Measurements from ENCODE around the gene A2ML1.
"Not testable (repeated sequence)": the region's sequence is repeated elsewhere in the genome, so short reads cannot be mapped to it uniquely, and the experiment has no call there.

A2ML1 gene

GRCh38 chr12:8847435-8847834 is 25.0 kb downstream of the A2ML1 start:
- in situ Hi-C loops (cut with MboI; ENCODE audit: low sequenced_read_pairs) = no loop called here

GRCh38 chr12:8849876-8850275 is 27.5 kb downstream of the A2ML1 start:
- in situ Hi-C loops (cut with MboI; ENCODE audit: low sequenced_read_pairs) = no loop called here

- in situ Hi-C loops (cut with MboI; ENCODE audit: low sequenced_read_pairs) = no loop called here
These were observed 29.7 kb downstream of the A2ML1 start for GRCh38 chr12:8852119-8852518.

GRCh38 chr12:8855891-8856290 is 33.5 kb downstream of the A2ML1 start:
- in situ Hi-C loops (cut with MboI; ENCODE audit: low sequenced_read_pairs) = no loop called here

- in situ Hi-C loops (cut with MboI; ENCODE audit: low sequenced_read_pairs) = not testable (repeated sequence)
These were observed 37.0 kb downstream of the A2ML1 start for GRCh38 chr12:8859448-8859847.

GRCh38 chr12:8860165-8860961 is 37.9 kb downstream of the A2ML1 start:
- in situ Hi-C loops (cut with MboI; ENCODE audit: low sequenced_read_pairs) = no loop called here

- in situ Hi-C loops (cut with MboI; ENCODE audit: low sequenced_read_pairs) = no loop called here
These were observed 44.0 kb downstream of the A2ML1 start for GRCh38 chr12:8866429-8866828.

GRCh38 chr12:8867009-8867408 is 44.6 kb downstream of the A2ML1 start:
- in situ Hi-C loops (cut with MboI; ENCODE audit: low sequenced_read_pairs) = no loop called here

GRCh38 chr12:8867786-8868185 is 45.4 kb downstream of the A2ML1 start:
- in situ Hi-C loops (cut with MboI; ENCODE audit: low sequenced_read_pairs) = no loop called here

GRCh38 chr12:8870586-8870985 is 48.2 kb downstream of the A2ML1 start:
- in situ Hi-C loops (cut with MboI; ENCODE audit: low sequenced_read_pairs) = no loop called here

- in situ Hi-C loops (cut with MboI; ENCODE audit: low sequenced_read_pairs) = no loop called here
These were observed 48.6 kb downstream of the A2ML1 start for GRCh38 chr12:8871068-8871467.

GRCh38 chr12:8876887-8877286 is 54.5 kb downstream of the A2ML1 start:
- in situ Hi-C loops (cut with MboI; ENCODE audit: low sequenced_read_pairs) = loop anchor here (25.0 kb wide), 1 partner anchor 190 kb away; the partner anchor contains the start of gene RIMKLB

- in situ Hi-C loops (cut with MboI; ENCODE audit: low sequenced_read_pairs) = loop anchor here (25.0 kb wide), 1 partner anchor 199 kb away; the partner anchor contains the start of gene RIMKLB
These were observed 64.3 kb downstream of the A2ML1 start for GRCh38 chr12:8886502-8887284.

- in situ Hi-C loops (cut with MboI; ENCODE audit: low sequenced_read_pairs) = loop anchor here (25.0 kb wide), 1 partner anchor 200 kb away; the partner anchor contains the start of gene RIMKLB
These were observed 64.9 kb downstream of the A2ML1 start for GRCh38 chr12:8887285-8887715.

GRCh38 chr12:8890313-8891085 is 68.1 kb downstream of the A2ML1 start:
- in situ Hi-C loops (cut with MboI; ENCODE audit: low sequenced_read_pairs) = loop anchor here (25.0 kb wide), 1 partner anchor 203 kb away; the partner anchor contains the start of gene RIMKLB

GRCh38 chr12:8891976-8892375 is 69.6 kb downstream of the A2ML1 start:
- in situ Hi-C loops (cut with MboI; ENCODE audit: low sequenced_read_pairs) = loop anchor here (25.0 kb wide), 1 partner anchor 205 kb away; the partner anchor contains the start of gene RIMKLB

- in situ Hi-C loops (cut with MboI; ENCODE audit: low sequenced_read_pairs) = loop anchor here (25.0 kb wide), 1 partner anchor 207 kb away; the partner anchor contains the start of gene RIMKLB
These were observed 72.0 kb downstream of the A2ML1 start for GRCh38 chr12:8894378-8894777.

- in situ Hi-C loops (cut with MboI; ENCODE audit: low sequenced_read_pairs) = loop anchor here (25.0 kb wide), 1 partner anchor 208 kb away; the partner anchor contains the start of gene RIMKLB
These were observed 72.6 kb downstream of the A2ML1 start for GRCh38 chr12:8894986-8895385.

GRCh38 chr12:8897081-8897480 is 74.7 kb downstream of the A2ML1 start:
- in situ Hi-C loops (cut with MboI; ENCODE audit: low sequenced_read_pairs) = loop anchor here (25.0 kb wide), 1 partner anchor 210 kb away; the partner anchor contains the start of gene RIMKLB

GRCh38 chr12:8899830-8900229 is 77.4 kb downstream of the A2ML1 start:
- in situ Hi-C loops (cut with MboI; ENCODE audit: low sequenced_read_pairs) = loop anchor here (25.0 kb wide), 1 partner anchor 213 kb away; the partner anchor contains the start of gene RIMKLB
